Right cardiac atrium (tissue), 5 donors: ENCODE data around the gene CFAP58. TPM values are rescaled to one million over a fixed set of nuclear protein-coding genes. Genes with fewer than 3 reads are reported as not detected.

ENCODE experiments used
- ATAC-seq, 2 donors: fragments of 200-7000 bp; cut with Tn5 transposase; one replicate each; pipeline versions ENCODE4 v1.8.0 to v1.9.1; 2020; ENCODE audit warnings: moderate library complexity in 2 of 2, mild to moderate bottlenecking in 1 of 2
- DNase-seq, 3 donors: peaks; one replicate each; pipeline ENCODE4 v3.0.0-alpha.2; 2020
- H3K27ac ChIP-seq: one replicate; pipeline ENCODE4 v1.5.1; 2013; ENCODE audit warnings: mild to moderate bottlenecking, low read length, control low read depth, moderate library complexity
- H3K27me3 ChIP-seq: one replicate; pipeline ENCODE4 v1.6.1; 2013; ENCODE audit not compliant: control insufficient read depth, insufficient read depth
- H3K4me1 ChIP-seq: one replicate; pipeline ENCODE4 v1.6.1; 2013; ENCODE audit warnings: low read length; ENCODE audit not compliant: control insufficient read depth, insufficient read depth
- H3K4me3 ChIP-seq: one replicate; pipeline ENCODE4 v1.5.1; 2013; ENCODE audit warnings: low read length, control low read depth
- H3K9me3 ChIP-seq: one replicate; pipeline ENCODE4 v1.6.1; 2013; ENCODE audit warnings: low read length; ENCODE audit not compliant: control insufficient read depth
- WGBS: extraction: QIAGEN DNeasy Blood & Tissue Kit; methylation state at CpG from one replicate; pipeline ENCODE4 v1.1.7; 2013; 5-methylcytosine and 5-hydroxymethylcytosine counted together
- intact Hi-C, 4 donors: fragments of 100-400 bp; cut with DNase I; formaldehyde crosslinking; loops; one replicate each; pipeline versions ENCODE4 v1.11.0 to v1.14.0; 2022 to 2023
- long read RNA-seq, 4 donors: library from polyadenylated mRNA; unstranded; transcript quantifications; one replicate each; pipeline ENCODE4 v2.0.0, GENCODE V29; 2020 to 2021
- polyA plus RNA-seq: library from polyadenylated mRNA; stranded (reverse); fragments of 200-250 nt; gene quantifications from one replicate; pipeline ENCODE4 v1.2.3, GENCODE V29; 2013
- total RNA-seq, 4 donors: library from RNA; stranded (reverse); fragmentation: NEBNext Ultra II Directional; extraction: Animal tissue kit (Norgen Biotek cat#: 25700); gene quantifications; one replicate each; pipeline ENCODE4 v1.2.1, GENCODE V29; 2021
- donor health status: healthy with polysubstance abuse.
- donor health status: DM: no; HTN: yes; CAD: no.
- donor health status: DM: no; HTN: no; CAD: no.
- donor health status: DM: no; HTN: yes; CAD: no; lungs with severe emphysema.
- donor health status: DM: yes; HTN: yes; CAD: no.

The CFAP58 gene, protein sequence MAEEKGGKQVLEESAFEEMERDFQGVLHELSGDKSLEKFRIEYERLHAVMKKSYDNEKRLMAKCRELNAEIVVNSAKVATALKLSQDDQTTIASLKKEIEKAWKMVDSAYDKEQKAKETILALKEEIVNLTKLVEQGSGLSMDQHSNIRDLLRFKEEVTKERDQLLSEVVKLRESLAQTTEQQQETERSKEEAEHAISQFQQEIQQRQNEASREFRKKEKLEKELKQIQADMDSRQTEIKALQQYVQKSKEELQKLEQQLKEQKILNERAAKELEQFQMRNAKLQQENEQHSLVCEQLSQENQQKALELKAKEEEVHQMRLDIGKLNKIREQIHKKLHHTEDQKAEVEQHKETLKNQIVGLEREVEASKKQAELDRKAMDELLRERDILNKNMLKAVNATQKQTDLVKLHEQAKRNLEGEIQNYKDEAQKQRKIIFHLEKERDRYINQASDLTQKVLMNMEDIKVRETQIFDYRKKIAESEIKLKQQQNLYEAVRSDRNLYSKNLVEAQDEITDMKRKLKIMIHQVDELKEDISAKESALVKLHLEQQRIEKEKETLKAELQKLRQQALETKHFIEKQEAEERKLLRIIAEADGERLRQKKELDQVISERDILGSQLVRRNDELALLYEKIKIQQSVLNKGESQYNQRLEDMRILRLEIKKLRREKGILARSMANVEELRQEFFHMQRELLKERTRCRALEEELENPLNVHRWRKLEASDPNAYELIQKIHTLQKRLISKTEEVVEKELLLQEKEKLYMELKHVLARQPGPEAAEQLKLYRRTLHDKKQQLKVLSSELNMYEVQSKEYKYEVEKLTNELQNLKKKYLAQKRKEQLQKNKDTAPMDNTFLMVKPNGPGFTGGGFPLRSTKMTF
- total RNA-seq (1 to 10 TPM; 2.9 to 5.4 (median 3.4) TPM), polyA plus RNA-seq (2.9 TPM)
- long read RNA-seq, donor 1, partial matches to known transcripts: 0 of 2 reads
- long read RNA-seq, donor 1, other reads (novel, unspliced or antisense): 2 of 2 reads
- long read RNA-seq, donor 2, partial matches to known transcripts: 0 of 3 reads
- long read RNA-seq, donor 2, other reads (novel, unspliced or antisense): 3 of 3 reads
- long read RNA-seq, donor 3, partial matches to known transcripts: 6 of 23 reads
- long read RNA-seq, donor 3, other reads (novel, unspliced or antisense): 17 of 23 reads
- long read RNA-seq, donor 4, partial matches to known transcripts: 0 of 11 reads
- long read RNA-seq, donor 4, other reads (novel, unspliced or antisense): 11 of 11 reads

DNA sequence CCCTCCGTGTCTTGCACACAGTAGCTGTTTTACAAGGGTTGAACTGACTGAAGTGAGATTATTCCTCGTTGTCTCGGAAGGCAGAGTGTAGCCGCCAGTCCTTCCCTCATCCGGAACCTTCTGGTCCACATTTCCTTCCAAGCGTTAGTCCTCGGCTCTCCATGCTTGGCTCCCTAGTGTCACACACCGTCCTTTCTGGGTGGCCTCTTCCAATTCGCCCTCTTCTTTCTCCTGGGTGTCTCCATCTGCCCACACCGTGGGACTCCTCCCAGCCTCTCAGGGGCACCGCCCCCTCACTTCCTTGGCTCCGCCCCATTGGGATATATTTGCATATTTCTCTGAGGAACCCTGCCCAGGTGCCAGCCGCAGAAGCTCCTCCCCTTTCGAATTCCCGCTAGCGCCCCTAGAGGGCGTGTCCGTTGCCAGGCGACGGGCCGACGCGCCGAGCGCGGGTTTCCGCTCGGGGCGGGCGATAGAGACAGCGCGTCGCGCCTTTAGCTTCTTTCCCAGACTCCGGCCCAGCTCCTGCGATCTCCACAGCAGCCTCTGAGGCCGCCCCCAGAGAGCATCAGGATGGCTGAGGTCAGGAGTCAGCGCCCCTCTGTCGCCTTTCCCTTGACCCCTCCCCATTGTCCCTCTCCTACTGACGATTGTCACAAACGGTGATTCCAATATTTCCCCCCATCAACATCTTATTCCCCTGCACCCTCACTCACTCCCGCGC lies at the start of gene CFAP58:
Gene CFAP58, plus strand, starts transcription at position 509 of the 724 bp plus-strand sequence. Its CDS starts 65 bp downstream, at position 574.
- Histone ChIP-seq H3K27me3 (no peaks in the 10 kb centered on the region), H3K9me3 (no peaks in the 10 kb centered on the region), H3K4me3 (peak within 1 kb of the TSS; percentile 24), H3K27ac (no peak within 1 kb of the TSS), H3K4me1 (peaks cover 3% of the 10 kb centered on the region)
- peak; percentile 94 to 97 (median 96) for DNase-seq
- WGBS: 3% methylated on average over 43 of the region's 43 CpGs
- peak; percentile 95 for ATAC-seq
- intact Hi-C loops: loop anchor here in 2 of 4 donors (5.0 kb wide), 2 partner anchors 51 to 61 kb away; no protein-coding TSS in a partner anchor

DNA sequence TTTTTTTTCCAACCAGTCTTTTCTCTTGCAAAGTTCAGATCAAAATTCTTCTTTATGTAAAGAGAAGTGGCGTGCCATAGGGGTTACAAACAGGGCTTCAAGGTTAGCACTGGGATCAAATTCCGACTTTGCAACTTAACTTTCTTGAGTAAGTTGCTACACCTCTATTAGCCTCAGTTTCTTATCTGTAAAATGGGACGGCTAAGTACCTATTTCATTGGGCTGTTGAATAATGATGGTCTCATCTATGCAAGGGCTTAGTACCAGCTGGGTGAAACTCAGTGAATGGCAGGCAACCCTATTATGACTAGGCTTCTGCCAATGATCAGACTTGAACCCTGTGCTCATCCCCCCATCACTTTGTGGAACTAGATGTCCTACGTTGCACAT lies 49.3 kb upstream of the CFAP58 start:
- Histone ChIP-seq H3K9me3 (no peaks in the 10 kb centered on the region), H3K4me1 (peaks cover 29% of the 10 kb centered on the region), H3K4me3 (no peak overlapping the region), H3K27ac (peak overlapping the region; percentile 87), H3K27me3 (no peaks in the 10 kb centered on the region)
- intact Hi-C loops: loop anchor here in 3 of 4 donors (5.0 kb wide), 2 partner anchors 33 to 48 kb away; partner anchors contain the start of genes ITPRIP (in 2 of the 3) and CFAP58 (in 1 of the 3)
- no peak for DNase-seq
- WGBS: 87% methylated on average over 4 of the region's 4 CpGs
- ATAC-seq: no peak

DNA sequence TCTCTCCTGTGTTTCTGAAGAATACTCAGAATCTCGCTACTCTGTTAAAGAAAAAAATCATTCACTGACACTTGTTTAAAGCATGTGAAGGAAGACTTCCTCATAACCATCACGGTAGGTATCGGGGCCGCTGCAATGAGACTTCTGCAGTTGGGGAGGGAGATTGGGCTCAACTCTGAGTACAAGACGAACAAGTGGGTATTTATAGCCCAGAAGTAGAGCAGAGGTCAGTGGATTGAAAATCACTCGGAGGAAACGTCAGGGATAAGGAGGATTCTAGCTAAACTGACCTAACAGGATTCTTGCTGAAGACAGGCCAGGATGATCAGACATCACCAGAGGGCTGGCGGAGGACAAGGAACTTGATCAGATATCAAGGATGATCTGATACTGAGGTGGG lies 48.7 kb upstream of the CFAP58 start:
- 38% methylated on average over 8 of the region's 8 CpGs for WGBS
- intact Hi-C loops: loop anchor here in 3 of 4 donors (5.0 kb wide), 3 partner anchors 32 to 47 kb away; partner anchors contain the start of genes ITPRIP (in 2 of the 3) and CFAP58 (in 1 of the 3)
- Histone ChIP-seq H3K4me1 (peaks cover 25% of the 10 kb centered on the region), H3K4me3 (no peak overlapping the region), H3K27ac (peak overlapping the region; percentile 89), H3K27me3 (no peaks in the 10 kb centered on the region), H3K9me3 (no peaks in the 10 kb centered on the region)
- DNase-seq (no peak), ATAC-seq (no peak)

DNA sequence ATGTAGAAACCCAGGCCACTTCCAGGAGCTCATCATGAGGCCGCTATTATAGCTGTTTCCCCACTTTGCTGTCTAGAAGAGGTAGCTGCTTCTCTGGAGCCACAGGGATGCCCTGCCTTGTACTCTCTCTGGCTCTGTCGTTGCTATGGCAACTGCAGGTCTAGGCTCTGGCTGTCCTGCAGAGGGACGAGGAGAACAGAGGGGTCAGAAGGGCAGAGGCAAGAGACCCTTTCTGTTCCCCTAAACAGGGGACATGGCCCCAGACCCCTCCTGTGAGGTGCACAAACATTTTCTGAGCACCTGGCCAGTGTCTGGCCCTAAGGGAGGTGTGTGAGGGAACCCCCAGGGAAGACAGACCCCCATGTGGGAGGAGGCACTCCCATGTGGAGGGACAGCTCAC lies 46.7 kb upstream of the CFAP58 start:
- Histone ChIP-seq H3K4me3 (no peak overlapping the region), H3K9me3 (no peaks in the 10 kb centered on the region), H3K27me3 (no peaks in the 10 kb centered on the region), H3K4me1 (peaks cover 28% of the 10 kb centered on the region), H3K27ac (peak overlapping the region; percentile 77)
- 71% methylated on average over 3 of the region's 3 CpGs for WGBS
- DNase-seq: no peak
- ATAC-seq: no peak
- intact Hi-C loops: loop anchor here in 1 of 4 donors (5.0 kb wide), 1 partner anchor 40 kb away; no protein-coding TSS in a partner anchor

DNA sequence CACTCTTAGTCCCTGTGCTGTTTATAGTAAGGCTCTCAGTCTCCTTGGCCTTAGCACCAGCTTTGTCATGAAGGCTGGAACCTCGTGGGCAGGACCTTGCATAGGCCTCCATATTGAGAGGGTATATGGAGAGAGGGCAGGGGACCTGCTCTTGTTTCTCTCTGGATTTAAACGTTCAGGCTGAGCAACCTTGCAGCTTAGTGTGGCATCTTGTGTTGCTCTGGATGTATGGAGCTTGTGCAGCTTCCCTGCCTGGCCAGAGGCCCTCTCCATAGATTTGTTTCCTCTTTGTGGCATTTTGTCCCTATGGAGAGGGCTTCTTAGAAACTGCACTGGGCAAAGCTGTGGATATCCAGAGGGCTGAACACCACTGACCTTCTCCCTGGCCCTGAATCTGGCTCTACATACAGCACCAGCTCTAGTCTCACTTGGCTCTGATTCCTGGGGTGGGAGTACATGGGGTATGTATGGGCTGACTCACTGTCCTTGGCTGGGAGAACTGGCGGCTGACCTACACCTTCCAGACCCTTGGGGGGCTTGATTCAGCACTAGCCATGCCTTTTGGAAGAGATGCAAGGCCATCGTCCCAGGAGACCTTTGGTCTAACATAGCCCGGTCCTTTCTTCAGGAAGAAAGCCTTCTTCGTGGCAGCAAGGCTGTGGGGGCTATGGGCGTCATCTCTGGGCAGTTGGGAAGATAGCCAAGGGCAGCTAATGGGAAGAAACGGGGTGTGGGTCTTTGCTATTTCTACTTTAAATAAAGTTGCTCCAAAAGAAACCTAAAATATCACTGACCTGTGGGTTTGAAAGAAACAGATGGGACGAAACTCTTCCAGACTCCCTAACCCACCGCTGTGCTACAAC lies 45.8 kb upstream of the CFAP58 start:
- H3K4me3 ChIP-seq: no peak overlapping the region
- peaks cover 33% of the 10 kb centered on the region for H3K4me1 ChIP-seq
- intact Hi-C loops: loop anchor here in 1 of 4 donors (5.0 kb wide), 1 partner anchor 39 kb away; no protein-coding TSS in a partner anchor
- WGBS: 62% methylated on average over 10 of the region's 10 CpGs
- peak overlapping the region; percentile 77 for H3K27ac ChIP-seq
- H3K27me3 ChIP-seq: no peaks in the 10 kb centered on the region
- ATAC-seq (peak in 1 of 2 donors; percentile 3), DNase-seq (no peak)
- no peaks in the 10 kb centered on the region for H3K9me3 ChIP-seq

DNA sequence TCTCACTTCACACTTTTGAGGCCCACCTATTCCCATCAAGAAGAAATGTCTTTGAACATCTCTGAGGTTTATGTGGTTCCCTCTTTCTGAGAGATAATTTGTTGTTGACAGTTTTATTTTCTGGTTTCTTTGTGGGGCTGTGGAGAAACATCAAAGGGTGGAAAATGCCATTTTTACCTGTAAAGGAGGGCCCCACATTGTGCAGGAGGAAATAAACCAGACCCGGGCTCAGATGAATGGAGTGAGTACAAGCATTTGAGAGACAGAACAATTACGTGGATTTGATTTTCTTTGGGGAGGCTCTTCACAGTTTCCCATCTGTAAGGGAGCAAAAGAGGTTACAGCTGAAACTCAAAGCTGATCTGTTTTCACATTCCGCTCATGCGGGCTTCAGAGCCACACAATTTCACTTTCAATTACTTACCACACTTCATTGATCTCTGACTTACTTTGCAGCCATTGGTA lies 45.2 kb upstream of the CFAP58 start:
- no peak for ATAC-seq
- Histone ChIP-seq H3K9me3 (no peaks in the 10 kb centered on the region), H3K27me3 (no peaks in the 10 kb centered on the region), H3K27ac (peak overlapping the region; percentile 12), H3K4me1 (peaks cover 34% of the 10 kb centered on the region), H3K4me3 (no peak overlapping the region)
- WGBS: 75% methylated on average over 4 of the region's 4 CpGs
- intact Hi-C loops: loop anchor here in 1 of 4 donors (5.0 kb wide), 1 partner anchor 39 kb away; no protein-coding TSS in a partner anchor
- no peak for DNase-seq

DNA sequence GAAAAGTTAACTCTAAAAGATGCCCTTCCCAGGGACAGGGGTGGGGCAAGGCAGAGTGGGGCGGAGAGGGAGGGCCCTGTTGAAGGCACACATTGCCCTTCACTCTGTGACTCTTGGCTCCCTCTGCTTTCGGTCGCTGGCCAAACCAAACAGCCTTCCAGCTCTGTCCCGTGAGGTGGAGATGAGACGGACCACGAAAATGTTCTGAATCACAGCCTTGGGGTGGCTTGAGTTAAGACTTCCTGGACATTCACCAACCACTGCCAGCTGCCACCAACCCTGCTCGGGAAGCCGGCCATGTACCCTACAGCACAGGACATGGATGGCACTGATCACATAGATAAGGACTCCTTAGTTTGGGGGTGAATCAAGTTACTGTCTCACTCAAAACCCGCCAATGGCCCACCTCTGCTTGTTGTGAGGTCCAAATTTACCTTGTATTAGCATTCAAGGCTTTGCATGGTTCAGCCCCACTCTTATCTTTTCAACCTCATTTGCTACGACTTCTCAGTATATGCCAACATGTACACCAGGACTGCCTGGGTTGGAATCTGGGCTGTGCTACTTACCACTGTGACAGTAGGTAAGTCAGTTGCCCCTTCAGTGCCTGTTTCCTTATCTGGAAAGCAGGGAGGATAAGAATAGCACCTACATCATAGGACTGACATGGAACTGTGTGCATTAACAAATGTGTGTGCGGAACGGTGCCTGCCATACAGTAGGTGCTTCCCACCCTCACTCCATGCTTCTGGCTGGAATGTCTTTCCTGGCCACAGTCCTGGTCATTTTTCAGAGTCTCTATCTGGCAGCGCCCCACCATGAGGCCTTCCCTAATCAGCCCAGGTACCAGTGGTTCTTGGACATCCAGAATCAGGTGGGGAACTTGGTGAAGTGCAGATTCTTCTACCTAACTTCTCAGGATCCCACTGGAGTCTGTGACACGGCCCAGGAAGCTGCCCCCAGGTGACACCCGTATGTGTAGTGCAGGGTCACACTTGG lies 43.4 kb upstream of the CFAP58 start:
- H3K4me3 ChIP-seq: no peak overlapping the region
- H3K27me3 ChIP-seq: no peaks in the 10 kb centered on the region
- DNase-seq: peak; percentile 87 to 90 (median 90)
- peak; percentile 88 to 90 for ATAC-seq
- peaks cover 28% of the 10 kb centered on the region for H3K4me1 ChIP-seq
- intact Hi-C loops: loop anchor here in 2 of 4 donors (5.0 kb wide), 1 partner anchor 37 kb away; no protein-coding TSS in a partner anchor
- no peaks in the 10 kb centered on the region for H3K9me3 ChIP-seq
- WGBS: 47% methylated on average over 15 of the region's 15 CpGs
- H3K27ac ChIP-seq: peak overlapping the region; percentile 89

DNA sequence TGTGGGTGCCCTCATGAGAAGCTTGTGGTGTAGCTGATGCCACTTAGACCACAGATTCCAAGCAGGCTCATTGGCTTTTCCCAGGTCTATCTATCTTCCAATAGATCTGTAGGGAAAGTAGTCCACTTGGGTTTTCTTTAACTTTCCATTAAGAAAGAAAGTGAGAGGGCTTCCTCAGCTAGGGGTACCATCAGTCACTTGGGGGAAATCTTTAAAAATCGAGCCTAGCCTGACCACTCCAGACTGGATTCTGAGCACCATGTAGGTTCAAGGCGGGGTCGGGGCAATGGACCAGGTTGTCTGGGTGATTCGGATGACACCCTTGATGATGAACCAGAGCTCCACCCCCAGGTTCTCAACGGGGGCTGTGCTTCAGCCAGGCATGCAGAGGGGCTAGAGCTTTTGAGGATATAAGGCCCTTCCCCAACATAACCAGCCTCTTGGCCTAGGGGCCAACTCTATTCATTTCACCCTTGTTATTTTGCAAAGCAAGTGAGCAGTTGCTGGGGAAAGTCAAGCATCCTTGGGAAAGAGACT lies 42.4 kb upstream of the CFAP58 start:
- Histone ChIP-seq H3K9me3 (no peaks in the 10 kb centered on the region), H3K27me3 (no peaks in the 10 kb centered on the region), H3K27ac (peak overlapping the region; percentile 89), H3K4me1 (peaks cover 24% of the 10 kb centered on the region), H3K4me3 (no peak overlapping the region)
- intact Hi-C loops: loop anchor here in 1 of 4 donors (5.0 kb wide), 1 partner anchor 36 kb away; no protein-coding TSS in a partner anchor
- WGBS: 81% methylated on average over 5 of the region's 5 CpGs
- DNase-seq: no peak
- ATAC-seq: no peak
